Small intestine (tissue), 7 donors: ENCODE results near the gene EPHB4. TPM values are rescaled to one million over a fixed set of nuclear protein-coding genes. Genes with fewer than 3 reads are reported as not detected.
A peak's percentile ranks its signal among the peaks of the same experiment; 100 is the strongest.
"Not testable (repeated sequence)": the region's sequence is repeated elsewhere in the genome, so short reads cannot be mapped to it uniquely, and the experiment has no call there.

Experiments
- DNase-seq, 2 donors: peaks; one replicate each; pipeline versions ENCODE4 v3.0.0 to v3.0.0-alpha.2; 2013
- FAIRE-seq: peaks from 2 replicates; lab custom pipeline; 2012; peaks lifted over from hg19 to GRCh38; lab: Jason Lieb, UNC
- H3K27ac ChIP-seq, 3 donors: one replicate each; pipeline ENCODE4 v1.5.1; 2013; ENCODE audit warnings: low read length in 2 of 3, mild to moderate bottlenecking in 2 of 3, control low read depth in 1 of 3, inconsistent platforms in 1 of 3, low read depth in 1 of 3, moderate library complexity in 1 of 3
- H3K27me3 ChIP-seq, 3 donors: one replicate each; pipeline ENCODE4 v1.6.1; 2013; ENCODE audit warnings: low read length in 3 of 3, inconsistent platforms in 1 of 3; ENCODE audit not compliant: control insufficient read depth in 3 of 3, insufficient read depth in 3 of 3
- H3K36me3 ChIP-seq, 3 donors: one replicate each; pipeline ENCODE4 v1.6.1; 2013; ENCODE audit warnings: low read length in 3 of 3, inconsistent platforms in 1 of 3, low read depth in 1 of 3, mild to moderate bottlenecking in 1 of 3, moderate library complexity in 1 of 3; ENCODE audit not compliant: control insufficient read depth in 3 of 3, insufficient read depth in 2 of 3
- H3K4me1 ChIP-seq, 3 donors: one replicate each; pipeline ENCODE4 v1.6.1; 2013; ENCODE audit warnings: low read length in 2 of 3, inconsistent platforms in 1 of 3, low read depth in 1 of 3, mild to moderate bottlenecking in 1 of 3, moderate library complexity in 1 of 3; ENCODE audit not compliant: control insufficient read depth in 3 of 3, insufficient read depth in 2 of 3
- H3K4me3 ChIP-seq, 3 donors: one replicate each; pipeline ENCODE4 v1.5.1; 2013; ENCODE audit warnings: low read length in 3 of 3, control low read depth in 1 of 3, inconsistent platforms in 1 of 3, low read depth in 1 of 3, mild to moderate bottlenecking in 1 of 3, moderate library complexity in 1 of 3
- H3K9me3 ChIP-seq, 2 donors: one replicate each; pipeline ENCODE4 v1.6.1; 2013; ENCODE audit warnings: low read depth in 1 of 2, low read length in 1 of 2; ENCODE audit not compliant: control insufficient read depth in 2 of 2, insufficient read depth in 1 of 2
- WGBS, 3 donors: extraction: QIAGEN DNeasy Blood & Tissue Kit; methylation state at CpG; one replicate each; pipeline ENCODE4 v1.1.7; 2013; 5-methylcytosine and 5-hydroxymethylcytosine counted together
- polyA plus RNA-seq, 4 donors: library from polyadenylated mRNA; stranded (reverse) in 3 of 4; unstranded in 1 of 4; fragments of 200-250 nt in 3 of 4; fragments of 120-200 nt in 1 of 4; gene quantifications; one replicate each; pipeline versions ENCODE4 v1.2.1 to v1.2.3, GENCODE V29; 2013
- donor health status: healthy with polysubstance abuse.
- donor health status: control.
- donor health status: control.
- donor health status: Bipolar disorder and iron deficiency.
- donor health status: healthy.

The EPHB4 gene
- polyA plus RNA-seq, 4 donors: 1.3 to 53.9 (median 20.0) TPM

DNA sequence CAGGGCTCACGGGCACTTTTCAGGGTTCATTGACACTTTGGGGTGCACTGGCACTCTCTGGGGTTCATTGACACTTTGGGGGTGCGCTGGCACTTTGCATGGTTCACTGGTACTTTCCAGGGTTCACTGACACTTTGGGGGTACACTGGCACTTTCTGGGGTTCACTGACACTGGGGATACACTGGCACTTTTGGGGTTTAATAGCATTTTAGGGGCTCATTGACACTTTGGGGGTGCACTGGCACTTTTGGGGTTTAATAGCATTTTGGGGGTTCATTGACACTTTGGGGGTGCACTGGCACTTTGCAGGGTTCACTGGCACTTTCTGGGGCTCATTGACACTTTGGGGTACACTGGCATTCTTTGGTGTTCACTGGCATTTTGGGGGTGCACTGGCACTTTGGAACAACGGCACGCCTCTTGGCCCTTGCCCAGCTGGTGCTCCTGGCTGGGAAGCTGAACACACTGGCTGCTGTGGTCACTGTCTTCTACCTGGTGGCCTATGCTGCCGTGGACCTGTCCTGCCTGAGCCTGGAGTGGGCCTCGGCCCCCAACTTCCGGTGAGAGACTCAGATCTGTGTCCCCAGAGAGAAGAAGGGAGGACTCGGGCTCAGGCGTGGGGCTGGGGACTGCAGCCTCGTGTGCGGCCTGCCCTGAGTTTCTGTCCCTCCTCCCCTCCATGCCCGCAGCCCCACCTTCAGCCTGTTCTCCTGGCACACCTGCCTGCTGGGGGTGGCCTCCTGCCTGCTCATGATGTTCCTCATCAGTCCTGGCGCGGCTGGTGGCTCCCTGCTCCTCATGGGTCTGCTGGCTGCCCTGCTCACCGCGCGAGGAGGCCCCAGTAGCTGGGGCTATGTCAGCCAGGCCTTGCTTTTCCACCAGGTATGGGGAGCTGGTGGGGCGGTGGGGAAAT is 33.6 kb upstream of the EPHB4 start:
- no peak for DNase-seq
- peaks cover 0 to 4% (median under 1%) of the 10 kb centered on the region in 3 donors for H3K4me1 ChIP-seq
- H3K9me3 ChIP-seq: no peaks in the 10 kb centered on the region
- no peaks in the 10 kb centered on the region for H3K27me3 ChIP-seq
- peaks cover 4 to 68% (median 6%) of the 10 kb centered on the region in 3 donors for H3K36me3 ChIP-seq
- H3K27ac ChIP-seq: no peak overlapping the region
- 83 to 92% (median 91%) methylated on average over 18 of the region's 18 CpGs for WGBS, 3 donors
- no peak for FAIRE-seq
- H3K4me3 ChIP-seq: no peak overlapping the region

DNA sequence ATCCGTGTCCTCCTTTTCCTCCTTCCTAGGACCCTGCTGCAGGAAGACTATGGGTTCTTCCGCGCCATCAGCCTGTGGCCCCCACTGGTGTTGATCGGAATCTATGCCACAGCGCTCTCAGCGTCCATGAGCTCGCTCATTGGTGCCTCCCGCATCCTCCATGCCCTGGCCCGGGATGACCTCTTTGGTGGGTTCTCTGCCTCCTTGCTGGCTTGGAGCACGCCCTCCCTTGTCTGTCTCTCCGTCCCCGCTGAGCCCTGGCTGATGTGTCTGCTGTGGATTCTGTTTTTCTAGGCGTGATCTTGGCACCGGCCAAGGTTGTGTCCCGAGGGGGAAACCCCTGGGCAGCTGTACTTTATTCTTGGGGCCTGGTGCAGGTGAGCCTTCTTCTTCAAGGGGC is 32.5 kb upstream of the EPHB4 start:
- no peak overlapping the region for H3K27ac ChIP-seq
- H3K36me3 ChIP-seq: peaks cover 4 to 67% (median 6%) of the 10 kb centered on the region in 3 donors
- 82 to 92% (median 84%) methylated on average over 15 of the region's 15 CpGs for WGBS, 3 donors
- no peaks in the 10 kb centered on the region for H3K9me3 ChIP-seq
- no peak for DNase-seq
- H3K27me3 ChIP-seq: no peaks in the 10 kb centered on the region
- no peak overlapping the region for H3K4me3 ChIP-seq
- H3K4me1 ChIP-seq: no peaks in the 10 kb centered on the region
- FAIRE-seq: no peak

DNA sequence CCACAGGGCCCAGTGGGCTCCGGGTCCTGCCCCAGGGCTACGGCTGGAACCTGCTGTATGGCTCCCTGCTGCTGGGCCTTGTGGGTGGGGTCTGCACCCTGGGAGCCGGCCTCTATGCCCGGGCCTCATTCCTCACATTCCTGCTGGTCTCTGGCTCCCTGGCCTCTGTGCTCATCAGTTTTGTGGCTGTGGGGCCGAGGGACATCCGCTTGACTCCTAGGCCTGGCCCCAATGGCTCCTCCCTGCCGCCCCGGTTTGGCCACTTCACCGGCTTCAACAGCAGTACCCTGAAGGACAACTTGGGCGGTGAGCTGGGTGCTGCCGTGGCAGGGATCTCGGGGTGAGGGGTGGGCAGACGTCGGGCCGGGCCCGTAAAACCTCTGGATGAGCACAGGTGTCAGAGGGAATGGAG is 29.6 kb upstream of the EPHB4 start:
- WGBS, 3 donors: 91 to 96% (median 95%) methylated on average over 15 to 16 of the region's 16 CpGs
- peaks cover 4 to 64% (median 6%) of the 10 kb centered on the region in 3 donors for H3K36me3 ChIP-seq
- no peaks in the 10 kb centered on the region for H3K27me3 ChIP-seq
- peaks cover 0 to 9% (median under 1%) of the 10 kb centered on the region in 3 donors for H3K4me1 ChIP-seq
- DNase-seq (no peak), FAIRE-seq (no peak)
- no peak overlapping the region for H3K4me3 ChIP-seq
- H3K9me3 ChIP-seq: no peaks in the 10 kb centered on the region
- no peak overlapping the region for H3K27ac ChIP-seq

DNA sequence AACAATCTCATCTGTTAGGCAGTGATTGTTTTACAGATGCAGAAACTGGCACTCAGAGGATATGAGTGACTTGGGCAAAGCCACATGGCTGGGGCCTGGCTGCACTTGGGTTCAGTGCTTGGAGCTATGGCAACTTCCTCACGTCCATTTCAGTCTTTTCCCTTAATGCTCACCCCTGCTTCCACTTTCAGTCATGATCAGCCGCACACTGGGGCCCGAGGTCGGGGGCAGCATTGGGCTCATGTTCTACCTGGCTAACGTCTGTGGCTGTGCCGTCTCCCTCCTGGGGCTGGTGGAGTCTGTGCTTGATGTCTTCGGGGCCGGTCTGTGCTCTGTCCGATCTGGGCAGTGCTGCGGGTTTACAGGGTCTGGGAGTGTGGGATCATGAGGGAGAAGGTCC is 28.2 kb upstream of the EPHB4 start:
- Histone ChIP-seq H3K27ac (no peak overlapping the region), H3K27me3 (no peaks in the 10 kb centered on the region), H3K4me1 (peaks cover 0 to 11% (median 2%) of the 10 kb centered on the region in 3 donors), H3K36me3 (peaks cover 4 to 50% (median 6%) of the 10 kb centered on the region in 3 donors), H3K9me3 (no peaks in the 10 kb centered on the region), H3K4me3 (no peak overlapping the region)
- FAIRE-seq: no peak
- 87 to 96% (median 94%) methylated on average over 10 of the region's 10 CpGs for WGBS, 3 donors
- DNase-seq: no peak

DNA sequence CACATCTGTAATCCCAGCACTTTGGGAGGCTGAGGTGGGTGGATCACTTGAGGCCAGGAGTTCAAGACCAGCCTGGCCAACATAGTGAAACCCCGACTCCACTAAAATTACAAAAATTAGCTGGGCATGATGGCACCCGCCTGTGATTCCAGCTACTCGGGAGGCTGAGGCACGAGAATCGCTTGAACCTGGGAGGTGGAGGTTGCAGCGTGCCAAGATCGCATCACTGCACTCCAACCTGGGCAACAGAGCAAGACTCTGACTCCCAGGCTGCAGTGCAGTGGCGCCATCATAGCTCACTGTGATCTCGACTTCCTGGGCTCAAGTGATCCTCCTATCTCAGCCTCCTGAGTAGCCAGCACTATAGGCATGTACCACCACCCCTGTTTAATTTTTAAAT is 27.6 kb upstream of the EPHB4 start:
- not testable (repeated sequence) for FAIRE-seq, DNase-seq, H3K27me3 ChIP-seq, H3K9me3 ChIP-seq, H3K27ac ChIP-seq, H3K4me3 ChIP-seq
- peaks cover 0 to 11% (median 2%) of the 10 kb centered on the region in 3 donors for H3K4me1 ChIP-seq
- WGBS, 3 donors: 95 to 98% (median 97%) methylated on average over 9 of the region's 9 CpGs
- peaks cover 2 to 44% (median 6%) of the 10 kb centered on the region in 3 donors for H3K36me3 ChIP-seq

DNA sequence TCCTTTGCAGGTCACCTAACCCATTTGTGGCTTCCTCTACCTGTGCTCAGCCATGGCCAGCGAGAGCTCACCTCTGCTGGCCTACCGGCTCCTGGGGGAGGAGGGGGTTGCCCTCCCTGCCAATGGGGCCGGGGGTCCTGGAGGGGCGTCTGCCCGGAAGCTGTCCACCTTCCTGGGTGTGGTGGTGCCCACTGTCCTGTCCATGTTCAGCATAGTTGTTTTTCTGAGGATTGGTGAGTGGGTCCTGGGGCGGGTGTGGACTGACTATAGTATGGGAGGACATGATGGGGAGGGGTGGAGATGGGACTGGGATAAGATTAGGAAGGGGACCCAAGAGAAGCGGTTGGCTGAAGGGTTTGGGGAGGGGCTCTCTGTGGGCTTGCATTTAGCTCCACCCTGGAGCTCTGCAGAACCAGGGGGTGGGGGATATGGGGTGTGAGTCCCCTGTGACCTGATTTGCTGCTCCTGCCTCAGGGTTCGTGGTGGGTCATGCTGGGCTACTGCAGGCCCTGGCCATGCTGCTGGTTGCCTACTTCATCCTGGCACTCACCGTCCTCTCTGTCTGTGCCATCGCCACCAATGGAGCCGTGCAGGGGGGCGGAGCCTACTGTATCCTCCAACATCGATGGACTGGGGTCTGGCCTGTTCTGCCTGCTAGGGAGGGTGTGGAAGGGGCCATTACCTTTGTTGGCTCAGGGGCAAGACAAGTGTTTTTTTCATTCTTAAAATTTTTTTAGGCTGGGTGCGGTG is 27.0 kb upstream of the EPHB4 start:
- WGBS, 3 donors: 91 to 95% (median 92%) methylated on average over 14 of the region's 14 CpGs
- DNase-seq: no peak

DNA sequence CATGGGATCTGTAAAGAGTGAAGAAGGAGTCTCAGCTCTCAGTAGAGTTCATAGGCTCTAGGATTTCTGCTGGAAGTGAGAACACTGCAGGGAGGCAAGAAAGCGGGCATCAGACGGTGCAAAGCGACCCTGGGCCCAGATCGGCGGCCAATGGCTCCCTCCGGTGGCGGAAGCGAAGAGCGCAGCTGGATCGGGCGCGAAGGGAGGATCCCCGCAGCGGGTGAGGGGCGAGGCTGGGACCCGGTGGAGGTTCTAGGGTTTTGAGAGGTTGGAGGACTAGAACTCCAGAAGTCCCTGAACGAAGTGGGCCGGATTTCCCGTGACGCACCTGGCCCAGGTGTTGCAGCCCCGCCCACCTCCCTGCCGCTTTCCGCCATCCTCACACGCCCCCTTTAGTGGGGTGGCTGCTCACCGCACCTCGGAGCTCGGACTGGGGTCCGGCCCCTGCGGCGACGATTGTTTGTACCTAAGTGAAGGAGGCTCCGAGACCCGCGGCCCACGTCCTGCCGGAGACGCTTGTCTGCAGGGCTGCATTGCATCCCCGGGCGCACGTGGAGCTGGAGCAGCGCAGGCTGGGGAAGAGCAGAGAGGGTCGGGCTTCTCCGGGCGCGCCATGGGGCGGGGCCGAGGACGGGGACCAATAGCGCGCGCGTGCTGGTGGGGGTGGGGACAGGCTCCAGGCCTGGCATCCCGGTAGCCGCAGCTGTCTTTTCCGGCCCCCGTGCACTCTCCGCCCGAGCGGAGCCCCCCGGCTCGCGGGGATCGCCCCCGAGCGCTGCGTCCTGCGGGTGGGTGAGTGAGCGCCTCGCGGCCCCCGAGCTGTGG is 24.9 kb upstream of the EPHB4 start, which contains the start of gene SLC12A9:
Gene SLC12A9 (plus strand): TSS at position 666 of the 825 bp plus-strand sequence. CDS start 1,485 bp downstream, outside the sequence.
- Histone ChIP-seq H3K27ac (peak within 1 kb of the TSS; percentile 2 to 50 (median 49)), H3K4me3 (peak within 1 kb of the TSS; percentile 54 to 71 (median 54)), H3K27me3 (no peaks in the 10 kb centered on the region), H3K9me3 (no peaks in the 10 kb centered on the region), H3K4me1 (peaks cover 0 to 11% (median 2%) of the 10 kb centered on the region in 3 donors), H3K36me3 (peaks cover 0 to 24% (median under 1%) of the 10 kb centered on the region in 3 donors)
- no peak for FAIRE-seq
- peak; percentile 93 to 96 for DNase-seq
- 0% methylated on average over 55 to 71 of the region's 71 CpGs for WGBS, 3 donors

More for the DNA sequence above, 27.0 kb upstream of the EPHB4 start:
- Histone ChIP-seq H3K36me3 (peaks cover 0 to 40% (median 6%) of the 10 kb centered on the region in 3 donors), H3K9me3 (no peaks in the 10 kb centered on the region), H3K4me3 (no peak overlapping the region), H3K27ac (no peak overlapping the region), H3K4me1 (peaks cover 0 to 11% (median 2%) of the 10 kb centered on the region in 3 donors), H3K27me3 (no peaks in the 10 kb centered on the region)
- FAIRE-seq: no peak
